Esophagus squamous epithelium (tissue), 5 donors: ENCODE results near the gene TDRD12. TPM values are rescaled to one million over a fixed set of nuclear protein-coding genes. Genes with fewer than 3 reads are reported as not detected.

Experiments used
- DNase-seq: peaks from one replicate; lab custom pipeline; 2025; lab: John Stamatoyannopoulos, UW
- H3K27ac ChIP-seq, 4 donors: fragments of 200-600 bp; sonication (generic); one replicate each; pipeline ENCODE4 v1.5.1; 2016 to 2019; ENCODE audit warnings: mild to moderate bottlenecking in 1 of 4
- H3K27me3 ChIP-seq, 4 donors: fragments of 200-600 bp; sonication (generic); 1 replicate in 3 of 4; 2 replicates in 1 of 4; pipeline versions ENCODE4 v1.5.1 to v1.6.0; 2017 to 2021; ENCODE audit warnings: antibody characterized with exemption in 1 of 4
- H3K36me3 ChIP-seq, 3 donors: fragments of 200-600 bp; sonication (generic); one replicate each; pipeline ENCODE4 v1.5.1; 2016 to 2019
- H3K4me1 ChIP-seq, 3 donors: fragments of 200-600 bp; sonication (generic); one replicate each; pipeline ENCODE4 v1.5.1; 2017 to 2019
- H3K4me3 ChIP-seq, 4 donors: fragments of 200-600 bp; sonication (generic); 1 replicate in 3 of 4; 2 replicates in 1 of 4; pipeline ENCODE4 v1.5.1; 2016 to 2019; ENCODE audit warnings: mild to moderate bottlenecking in 2 of 4, moderate library complexity in 1 of 4
- H3K9me3 ChIP-seq, 3 donors: fragments of 200-600 bp; sonication (generic); one replicate each; pipeline ENCODE4 v1.5.1; 2016 to 2019
- POLR2A ChIP-seq, 4 donors: fragments of 450-650 bp; IDR thresholded peaks; one replicate each; pipeline ENCODE4 v1.6.1; 2017; ENCODE audit warnings: antibody characterized with exemption in 4 of 4, mild to moderate bottlenecking in 4 of 4, moderate library complexity in 3 of 4
- WGBS, 2 donors: methylation state at CpG; one replicate each; pipeline ENCODE4 v1.1.5; 2018; 5-methylcytosine and 5-hydroxymethylcytosine counted together
- intact Hi-C: fragments of 100-400 bp; cut with DNase I; formaldehyde crosslinking; loops from one replicate; pipeline ENCODE4 v1.15.0; 2022
- total RNA-seq, 4 donors: library from RNA; depleted of rRNA; stranded (reverse); fragments of >200 nt; gene quantifications; one replicate each; pipeline ENCODE4 v1.1.0, GENCODE V29; 2016
- TF ChIP-seq, protein P1 (sequence below), 6 experiments: fragments of 450-650 bp in 4 of 6; fragments of 200-600 bp in 2 of 6; sonication (generic) in 2 of 6; IDR thresholded peaks; one replicate each; pipeline ENCODE4 v1.5.1; 2016 to 2019; ENCODE audit warnings: antibody characterized with exemption in 6 of 6, mild to moderate bottlenecking in 4 of 6, moderate library complexity in 4 of 6
- donor health status: DM: yes; HTN: yes; CAD: no.

The TDRD12 gene
- total RNA-seq, 4 donors from 2014 or later = 0.18 to 1.7 (median 0.42) TPM; not detected in 1

DNA sequence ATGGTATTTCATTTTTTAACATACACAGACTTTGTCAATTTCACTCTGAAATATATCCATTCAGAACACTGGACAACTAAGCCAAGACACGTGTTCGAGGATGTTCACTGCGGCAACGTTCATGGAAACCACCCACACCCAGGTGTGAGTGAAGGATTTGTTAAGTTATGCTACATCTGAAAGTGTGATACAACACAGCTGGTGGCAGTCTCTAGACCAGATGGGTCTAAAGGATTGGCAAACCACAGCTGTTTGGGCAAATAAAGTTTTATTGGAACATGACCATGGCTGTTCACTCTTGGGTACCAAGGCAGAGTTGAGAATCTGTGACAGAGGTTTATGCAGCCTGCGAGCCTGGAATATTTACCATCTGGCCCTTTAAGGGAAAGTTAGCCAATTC is 138.0 kb downstream of the TDRD12 start:
- Histone ChIP-seq H3K27ac (no peak overlapping the region), H3K36me3 (no peaks in the 10 kb centered on the region), H3K27me3 (no peaks in the 10 kb centered on the region), H3K4me3 (no peak overlapping the region), H3K9me3 (no peaks in the 10 kb centered on the region), H3K4me1 (no peaks in the 10 kb centered on the region)
- TF ChIP-seq, protein P1, sequence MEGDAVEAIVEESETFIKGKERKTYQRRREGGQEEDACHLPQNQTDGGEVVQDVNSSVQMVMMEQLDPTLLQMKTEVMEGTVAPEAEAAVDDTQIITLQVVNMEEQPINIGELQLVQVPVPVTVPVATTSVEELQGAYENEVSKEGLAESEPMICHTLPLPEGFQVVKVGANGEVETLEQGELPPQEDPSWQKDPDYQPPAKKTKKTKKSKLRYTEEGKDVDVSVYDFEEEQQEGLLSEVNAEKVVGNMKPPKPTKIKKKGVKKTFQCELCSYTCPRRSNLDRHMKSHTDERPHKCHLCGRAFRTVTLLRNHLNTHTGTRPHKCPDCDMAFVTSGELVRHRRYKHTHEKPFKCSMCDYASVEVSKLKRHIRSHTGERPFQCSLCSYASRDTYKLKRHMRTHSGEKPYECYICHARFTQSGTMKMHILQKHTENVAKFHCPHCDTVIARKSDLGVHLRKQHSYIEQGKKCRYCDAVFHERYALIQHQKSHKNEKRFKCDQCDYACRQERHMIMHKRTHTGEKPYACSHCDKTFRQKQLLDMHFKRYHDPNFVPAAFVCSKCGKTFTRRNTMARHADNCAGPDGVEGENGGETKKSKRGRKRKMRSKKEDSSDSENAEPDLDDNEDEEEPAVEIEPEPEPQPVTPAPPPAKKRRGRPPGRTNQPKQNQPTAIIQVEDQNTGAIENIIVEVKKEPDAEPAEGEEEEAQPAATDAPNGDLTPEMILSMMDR (IDR thresholded peaks at IDR 0.05) = no peak
- TF ChIP-seq POLR2A (IDR thresholded peaks at IDR 0.05) = no peak
- WGBS, 2 donors = 79 to 82% methylated on average over 5 of the region's 5 CpGs
- DNase-seq = no peak
- intact Hi-C loops = no loop called here

GRCh38 chr19:32858155-32858554 is 138.6 kb downstream of the TDRD12 start:
- no peak overlapping the region for H3K4me3 ChIP-seq
- H3K9me3 ChIP-seq = no peaks in the 10 kb centered on the region
- WGBS, 2 donors = 70 to 84% methylated on average over 7 to 8 of the region's 13 CpGs
- no peaks in the 10 kb centered on the region for H3K27me3 ChIP-seq
- intact Hi-C loops = no loop called here
- DNase-seq = no peak
- TF ChIP-seq POLR2A (IDR thresholded peaks at IDR 0.05) = no peak
- TF ChIP-seq, protein P1 (IDR thresholded peaks at IDR 0.05) = no peak
- H3K36me3 ChIP-seq = no peaks in the 10 kb centered on the region
- H3K4me1 ChIP-seq = no peaks in the 10 kb centered on the region
- H3K27ac ChIP-seq = no peak overlapping the region

- no peak for DNase-seq
- intact Hi-C loops = no loop called here
- Histone ChIP-seq H3K36me3 (no peaks in the 10 kb centered on the region), H3K4me1 (no peaks in the 10 kb centered on the region), H3K4me3 (no peak overlapping the region), H3K9me3 (no peaks in the 10 kb centered on the region), H3K27ac (no peak overlapping the region), H3K27me3 (no peaks in the 10 kb centered on the region)
- TF ChIP-seq, protein P1 (IDR thresholded peaks at IDR 0.05) = no peak
- TF ChIP-seq POLR2A (IDR thresholded peaks at IDR 0.05) = no peak
- WGBS, 2 donors = 92 to 93% methylated on average over 9 to 10 of the region's 10 CpGs
Measured at GRCh38 chr19:32858559-32858958, 139.0 kb downstream of the TDRD12 start.

DNA sequence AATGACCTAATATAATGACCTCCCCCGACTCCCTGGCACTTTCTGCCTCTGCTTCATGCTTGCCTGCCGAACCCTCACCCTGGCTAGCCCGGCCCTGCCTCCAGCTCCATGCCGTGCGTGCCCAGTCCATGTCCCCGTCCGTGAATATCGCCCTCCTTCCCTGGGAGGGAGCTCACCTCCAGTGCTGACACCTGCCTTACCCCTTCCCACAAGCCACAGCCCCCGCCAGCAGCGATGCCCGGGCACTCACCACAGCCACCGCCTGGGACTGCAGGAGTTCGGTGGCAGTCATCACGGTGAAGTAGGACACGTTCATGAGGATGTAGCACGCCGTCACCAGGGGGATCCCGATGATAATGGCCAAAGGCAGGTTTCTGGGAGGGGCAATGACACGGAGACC is 140.0 kb downstream of the TDRD12 start:
- WGBS, 2 donors = 90 to 92% methylated on average over 9 to 11 of the region's 19 CpGs
- TF ChIP-seq, protein P1 (IDR thresholded peaks at IDR 0.05) = no peak
- TF ChIP-seq POLR2A (IDR thresholded peaks at IDR 0.05) = no peak
- no peak for DNase-seq

DNA sequence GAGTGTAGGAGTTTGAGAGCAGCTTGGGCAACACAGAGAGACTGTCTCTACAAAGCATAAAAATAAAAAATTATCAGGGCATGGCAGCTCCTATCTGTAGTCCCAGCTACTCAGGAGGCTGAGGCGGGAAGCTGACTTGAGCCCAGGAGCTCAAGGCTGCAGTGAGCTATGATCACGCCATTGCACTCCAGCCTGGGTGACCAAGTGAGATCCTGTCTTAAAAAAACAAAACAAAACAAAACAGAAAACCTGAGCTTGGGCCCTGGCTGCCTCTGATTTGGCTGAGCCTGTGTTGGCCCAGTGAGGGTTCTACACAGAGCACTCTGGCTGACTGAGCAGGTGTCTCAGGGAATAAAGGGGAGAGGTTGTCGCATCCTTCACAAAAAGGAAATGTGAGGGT is 142.0 kb downstream of the TDRD12 start:
- TF ChIP-seq POLR2A (IDR thresholded peaks at IDR 0.05) = no peak
- TF ChIP-seq, protein P1 (IDR thresholded peaks at IDR 0.05) = no peak
- WGBS, 2 donors = 78 to 91% methylated on average over 3 of the region's 3 CpGs

More for the DNA sequence above, 140.0 kb downstream of the TDRD12 start:
- Histone ChIP-seq H3K9me3 (no peaks in the 10 kb centered on the region), H3K4me3 (no peak overlapping the region), H3K27me3 (no peaks in the 10 kb centered on the region), H3K4me1 (no peaks in the 10 kb centered on the region), H3K27ac (no peak overlapping the region), H3K36me3 (no peaks in the 10 kb centered on the region)
- intact Hi-C loops = no loop called here

More for the DNA sequence above, 142.0 kb downstream of the TDRD12 start:
- Histone ChIP-seq H3K36me3 (no peaks in the 10 kb centered on the region), H3K4me3 (no peak overlapping the region), H3K9me3 (no peaks in the 10 kb centered on the region), H3K27me3 (no peaks in the 10 kb centered on the region), H3K4me1 (no peaks in the 10 kb centered on the region), H3K27ac (no peak overlapping the region)
- no peak for DNase-seq
- intact Hi-C loops = no loop called here
